ENCODE data around the gene DLEC1.

Gene DLEC1

GRCh38 chr3:38022301-38022700 lies 16.7 kb upstream of the DLEC1 start:
- H3K4me3 ChIP-seq (ENCODE audit: low read length): no peak overlapping the region
- H3K4me2 ChIP-seq (ENCODE audit: low read length): no peak overlapping the region
- DNase-seq: no peak
- no peak overlapping the region for H2BK120ac ChIP-seq (ENCODE audit: low read depth, low read length)
- H3K27me3 ChIP-seq (ENCODE audit: insufficient read depth, low read length, poor library complexity): no peaks in the 10 kb centered on the region
- H3K18ac ChIP-seq (ENCODE audit: low read length): no peak overlapping the region
- no CpG with 5 or more reads among the region's 3 CpGs for WGBS (ENCODE audit: extremely low coverage, insufficient coverage, low lambda C conversion rate)
- no peak overlapping the region for H4K8ac ChIP-seq (ENCODE audit: low read depth, low read length)
- no peak overlapping the region for H3K23ac ChIP-seq (ENCODE audit: low read length)
- H3K4ac ChIP-seq (ENCODE audit: low read depth, low read length): no peak overlapping the region
- H2BK5ac ChIP-seq (ENCODE audit: low read length): no peak overlapping the region
- H2BK15ac ChIP-seq (replicated peaks; ENCODE audit: low read depth): no peak overlapping the region
- H3K79me1 ChIP-seq (ENCODE audit: low read length): no peaks in the 10 kb centered on the region
- H4K5ac ChIP-seq (ENCODE audit: low read length): no peak overlapping the region
- peaks cover 6% of the 10 kb centered on the region for H3K4me1 ChIP-seq (ENCODE audit: control insufficient read depth, low read depth, low read length)
- no peak overlapping the region for H3K9ac ChIP-seq (ENCODE audit: low read length)
- H3K27ac ChIP-seq (ENCODE audit: low read depth, low read length): no peak overlapping the region
- no peak overlapping the region for H2AK5ac ChIP-seq (ENCODE audit: low read length)
- no peaks in the 10 kb centered on the region for H3K36me3 ChIP-seq (ENCODE audit: control insufficient read depth, insufficient read depth, low read length)
- H3K79me2 ChIP-seq (ENCODE audit: control insufficient read depth, insufficient read depth, low read length): no peaks in the 10 kb centered on the region
- no peak overlapping the region for H3K56ac ChIP-seq (ENCODE audit: low read length)

- DNase-seq: no peak
- H4K8ac ChIP-seq (ENCODE audit: low read depth, low read length): no peak overlapping the region
- no peak overlapping the region for H3K23ac ChIP-seq (ENCODE audit: low read length)
- no peaks in the 10 kb centered on the region for H3K79me1 ChIP-seq (ENCODE audit: low read length)
- no peak overlapping the region for H3K27ac ChIP-seq (ENCODE audit: low read depth, low read length)
- H2AK5ac ChIP-seq (ENCODE audit: low read length): no peak overlapping the region
- no peaks in the 10 kb centered on the region for H3K36me3 ChIP-seq (ENCODE audit: control insufficient read depth, insufficient read depth, low read length)
- H3K4me1 ChIP-seq (ENCODE audit: control insufficient read depth, low read depth, low read length): peaks cover 6% of the 10 kb centered on the region
- H3K56ac ChIP-seq (ENCODE audit: low read length): no peak overlapping the region
- no peak overlapping the region for H2BK15ac ChIP-seq (replicated peaks; ENCODE audit: low read depth)
- no peak overlapping the region for H3K4me3 ChIP-seq (ENCODE audit: low read length)
- H3K9ac ChIP-seq (ENCODE audit: low read length): no peak overlapping the region
- no CpG with 5 or more reads among the region's 6 CpGs for WGBS (ENCODE audit: extremely low coverage, insufficient coverage, low lambda C conversion rate)
- no peak overlapping the region for H2BK120ac ChIP-seq (ENCODE audit: low read depth, low read length)
- no peak overlapping the region for H3K4me2 ChIP-seq (ENCODE audit: low read length)
- peaks cover under 1% of the 10 kb centered on the region for H3K27me3 ChIP-seq (ENCODE audit: insufficient read depth, low read length, poor library complexity)
- H4K5ac ChIP-seq (ENCODE audit: low read length): no peak overlapping the region
- no peak overlapping the region for H2BK5ac ChIP-seq (ENCODE audit: low read length)
- no peaks in the 10 kb centered on the region for H3K79me2 ChIP-seq (ENCODE audit: control insufficient read depth, insufficient read depth, low read length)
- no peak overlapping the region for H3K18ac ChIP-seq (ENCODE audit: low read length)
- no peak overlapping the region for H3K4ac ChIP-seq (ENCODE audit: low read depth, low read length)
These were observed 15.9 kb upstream of the DLEC1 start for GRCh38 chr3:38022896-38023709.

- Histone ChIP-seq H3K56ac (ENCODE audit: low read length) (no peak overlapping the region), H3K4me2 (ENCODE audit: low read length) (no peak overlapping the region), H2BK120ac (ENCODE audit: low read depth, low read length) (no peak overlapping the region), H4K8ac (ENCODE audit: low read depth, low read length) (no peak overlapping the region), H3K9ac (ENCODE audit: low read length) (no peak overlapping the region), H2BK15ac (replicated peaks; ENCODE audit: low read depth) (no peak overlapping the region), H3K4me3 (ENCODE audit: low read length) (no peak overlapping the region), H4K5ac (ENCODE audit: low read length) (no peak overlapping the region), H3K4me1 (ENCODE audit: control insufficient read depth, low read depth, low read length) (peaks cover 6% of the 10 kb centered on the region), H3K27ac (ENCODE audit: low read depth, low read length) (no peak overlapping the region), H2BK5ac (ENCODE audit: low read length) (no peak overlapping the region), H3K27me3 (ENCODE audit: insufficient read depth, low read length, poor library complexity) (peaks cover 8% of the 10 kb centered on the region), H3K79me1 (ENCODE audit: low read length) (no peaks in the 10 kb centered on the region), H3K36me3 (ENCODE audit: control insufficient read depth, insufficient read depth, low read length) (no peaks in the 10 kb centered on the region), H2AK5ac (ENCODE audit: low read length) (no peak overlapping the region), H3K18ac (ENCODE audit: low read length) (no peak overlapping the region), H3K23ac (ENCODE audit: low read length) (no peak overlapping the region), H3K4ac (ENCODE audit: low read depth, low read length) (no peak overlapping the region), H3K79me2 (ENCODE audit: control insufficient read depth, insufficient read depth, low read length) (no peaks in the 10 kb centered on the region)
- no peak for DNase-seq
- no CpG with 5 or more reads among the region's 4 CpGs for WGBS (ENCODE audit: extremely low coverage, insufficient coverage, low lambda C conversion rate)
These were observed 12.2 kb upstream of the DLEC1 start for GRCh38 chr3:38026856-38027255.

- Histone ChIP-seq H3K36me3 (ENCODE audit: control insufficient read depth, insufficient read depth, low read length) (no peaks in the 10 kb centered on the region), H3K4me3 (ENCODE audit: low read length) (no peak overlapping the region), H3K27me3 (ENCODE audit: insufficient read depth, low read length, poor library complexity) (peaks cover 8% of the 10 kb centered on the region), H3K27ac (ENCODE audit: low read depth, low read length) (no peak overlapping the region), H3K79me2 (ENCODE audit: control insufficient read depth, insufficient read depth, low read length) (no peaks in the 10 kb centered on the region), H3K79me1 (ENCODE audit: low read length) (no peaks in the 10 kb centered on the region), H3K4me1 (ENCODE audit: control insufficient read depth, low read depth, low read length) (peaks cover 6% of the 10 kb centered on the region), H2BK15ac (replicated peaks; ENCODE audit: low read depth) (no peak overlapping the region), H2AK5ac (ENCODE audit: low read length) (no peak overlapping the region), H2BK5ac (ENCODE audit: low read length) (no peak overlapping the region), H3K4ac (ENCODE audit: low read depth, low read length) (no peak overlapping the region), H3K9ac (ENCODE audit: low read length) (no peak overlapping the region), H3K4me2 (ENCODE audit: low read length) (no peak overlapping the region), H3K56ac (ENCODE audit: low read length) (no peak overlapping the region), H4K5ac (ENCODE audit: low read length) (no peak overlapping the region), H3K23ac (ENCODE audit: low read length) (no peak overlapping the region), H3K18ac (ENCODE audit: low read length) (no peak overlapping the region), H4K8ac (ENCODE audit: low read depth, low read length) (no peak overlapping the region), H2BK120ac (ENCODE audit: low read depth, low read length) (no peak overlapping the region)
- no CpG with 5 or more reads among the region's 6 CpGs for WGBS (ENCODE audit: extremely low coverage, insufficient coverage, low lambda C conversion rate)
- DNase-seq: no peak
These were observed 11.2 kb upstream of the DLEC1 start for GRCh38 chr3:38027466-38028465.

- no peak for DNase-seq
- Histone ChIP-seq H3K36me3 (ENCODE audit: control insufficient read depth, insufficient read depth, low read length) (no peaks in the 10 kb centered on the region), H2BK5ac (ENCODE audit: low read length) (no peak overlapping the region), H3K4me1 (ENCODE audit: control insufficient read depth, low read depth, low read length) (peaks cover 4% of the 10 kb centered on the region), H3K9ac (ENCODE audit: low read length) (peak overlapping the region; percentile 69), H2BK15ac (replicated peaks; ENCODE audit: low read depth) (no peak overlapping the region), H3K4me3 (ENCODE audit: low read length) (peak overlapping the region; percentile 62), H3K4ac (ENCODE audit: low read depth, low read length) (no peak overlapping the region), H2BK120ac (ENCODE audit: low read depth, low read length) (no peak overlapping the region), H4K8ac (ENCODE audit: low read depth, low read length) (no peak overlapping the region), H3K18ac (ENCODE audit: low read length) (peak overlapping the region; percentile 20), H3K79me1 (ENCODE audit: low read length) (no peaks in the 10 kb centered on the region), H4K5ac (ENCODE audit: low read length) (no peak overlapping the region), H3K56ac (ENCODE audit: low read length) (peak overlapping the region; percentile 82), H3K4me2 (ENCODE audit: low read length) (peak overlapping the region; percentile 84), H3K79me2 (ENCODE audit: control insufficient read depth, insufficient read depth, low read length) (no peaks in the 10 kb centered on the region), H3K27me3 (ENCODE audit: insufficient read depth, low read length, poor library complexity) (peaks cover 8% of the 10 kb centered on the region), H3K23ac (ENCODE audit: low read length) (no peak overlapping the region), H3K27ac (ENCODE audit: low read depth, low read length) (no peak overlapping the region), H2AK5ac (ENCODE audit: low read length) (no peak overlapping the region)
- WGBS (ENCODE audit: extremely low coverage, insufficient coverage, low lambda C conversion rate): no CpG with 5 or more reads among the region's 45 CpGs
These were observed 10.2 kb upstream of the DLEC1 start for GRCh38 chr3:38028621-38029361.

Data from mesendoderm (in vitro differentiated cells).